Measurements from ENCODE around the gene MIGA1. TPM values are rescaled to one million over a fixed set of nuclear protein-coding genes. Genes with fewer than 3 reads are reported as not detected.

The MIGA1 gene
- 10 to 100 TPM in 1 of 6 donors, 1 to 10 TPM in 5; 5.3 to 11.0 (median 7.9) TPM for total RNA-seq
- polyA plus RNA-seq: 1 to 10 TPM; 1.5 to 4.6 TPM

GRCh38 chr1:77779529-77780281 is at the start of gene MIGA1:
MIGA1 (plus strand) TSS chr1:77779649; CDS start chr1:77783253, 3,604 bp downstream.
- intact Hi-C loops (cut with DNase I): no loop called here
- Histone ChIP-seq H3K9me3 (no peaks in the 10 kb centered on the region), H3K36me3 (no peaks in the 10 kb centered on the region), H3K27me3 (no peaks in the 10 kb centered on the region), H3K4me1 (peaks cover 0 to 11% (median 10%) of the 10 kb centered on the region in 3 donors), H3K4me3 (peak within 1 kb of the TSS; percentile 44 to 81 (median 60)), H3K27ac (peak within 1 kb of the TSS; percentile 54 to 68 (median 61))
- DNase-seq (peak; percentile 88 to 96 (median 96)), FAIRE-seq (peak; percentile 91), ATAC-seq (peak; percentile 98 to 99 (median 99))
- TF ChIP-seq CTCF (IDR thresholded peaks at IDR 0.05): no peak
- WGBS, 2 donors: 0 to 1% methylated on average over 40 of the region's 40 CpGs

- WGBS, 2 donors: 33 to 51% methylated on average over 1 of the region's 1 CpG
- peaks cover 0 to 14% (median 0%) of the 10 kb centered on the region in 3 donors for H3K36me3 ChIP-seq
These were observed 47.4 kb upstream of the MIGA1 start for GRCh38 chr1:77732090-77732489.

GRCh38 chr1:77739235-77739634 is 40.2 kb upstream of the MIGA1 start:
- H3K36me3 ChIP-seq: peaks cover 0 to 6% (median 3%) of the 10 kb centered on the region in 3 donors
- H3K27ac ChIP-seq: no peak overlapping the region
- WGBS, 2 donors: 89 to 95% methylated on average over 1 of the region's 1 CpG
- intact Hi-C loops (cut with DNase I): no loop called here
- FAIRE-seq: no peak
- peaks cover 0 to 6% (median 0%) of the 10 kb centered on the region in 3 donors for H3K4me1 ChIP-seq
- TF ChIP-seq CTCF (IDR thresholded peaks at IDR 0.05): no peak
- no peaks in the 10 kb centered on the region for H3K27me3 ChIP-seq
- ATAC-seq: no peak
- no peaks in the 10 kb centered on the region for H3K9me3 ChIP-seq
- no peak for DNase-seq
- H3K4me3 ChIP-seq: no peak overlapping the region

More at GRCh38 chr1:77732090-77732489, 47.4 kb upstream of the MIGA1 start:
- DNase-seq: no peak
- TF ChIP-seq CTCF (IDR thresholded peaks at IDR 0.05): no peak
- Histone ChIP-seq H3K9me3 (no peaks in the 10 kb centered on the region), H3K4me3 (no peak overlapping the region), H3K27ac (no peak overlapping the region), H3K4me1 (no peaks in the 10 kb centered on the region), H3K27me3 (no peaks in the 10 kb centered on the region)
- no peak for FAIRE-seq
- intact Hi-C loops (cut with DNase I): no loop called here
- no peak for ATAC-seq

GRCh38 chr1:77741316-77741715 is 38.1 kb upstream of the MIGA1 start:
- no peaks in the 10 kb centered on the region for H3K27me3 ChIP-seq
- H3K4me1 ChIP-seq: peaks cover 0 to 6% (median 0%) of the 10 kb centered on the region in 3 donors
- DNase-seq (no peak), FAIRE-seq (peak; percentile 61), ATAC-seq (no peak)
- no peak for TF ChIP-seq CTCF (IDR thresholded peaks at IDR 0.05)
- H3K9me3 ChIP-seq: no peaks in the 10 kb centered on the region
- 94 to 96% methylated on average over 1 of the region's 1 CpG for WGBS, 2 donors
- H3K27ac ChIP-seq: no peak overlapping the region
- H3K4me3 ChIP-seq: no peak overlapping the region
- H3K36me3 ChIP-seq: peaks cover 0 to 6% (median 3%) of the 10 kb centered on the region in 3 donors
- intact Hi-C loops (cut with DNase I): no loop called here
